Measurements from ENCODE around the gene LTBP4.
"Not testable (repeated sequence)": the region's sequence is repeated elsewhere in the genome, so short reads cannot be mapped to it uniquely, and the experiment has no call there.

The LTBP4 gene

GRCh38 chr19:40576585-40577451 is 24.4 kb upstream of the LTBP4 start, which contains the start of gene SHKBP1:
Gene SHKBP1 (plus strand): TSS chr19:40576873. CDS start chr19:40576900, 27 bp downstream.
- DNase-seq (ENCODE audit: low spot score) (peak; percentile 98), FAIRE-seq (no peak)

DNA sequence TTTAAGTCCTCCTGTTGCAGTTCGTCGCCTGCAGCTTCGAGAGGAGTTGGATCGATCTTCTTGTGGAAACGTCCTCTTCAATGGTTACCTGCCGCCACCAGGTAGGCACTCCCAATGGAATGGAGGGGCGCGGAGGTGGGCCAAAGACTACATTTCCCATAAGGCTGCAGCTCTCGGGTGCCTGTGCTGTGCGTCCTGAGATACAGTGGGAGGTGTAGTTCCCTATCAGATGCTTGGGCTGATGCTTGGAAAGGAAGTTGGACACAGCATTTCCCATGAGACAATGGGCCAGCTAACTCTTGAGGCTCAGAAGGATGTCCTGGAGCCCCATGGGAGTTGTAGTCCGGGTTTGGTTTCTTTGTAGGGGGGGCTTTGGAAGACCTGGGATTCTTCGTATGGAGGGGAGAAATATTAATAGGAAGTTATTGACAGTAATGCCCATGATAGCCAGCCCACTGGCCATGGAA is 22.7 kb upstream of the LTBP4 start:
- no peak for FAIRE-seq
- peak; percentile 52 for DNase-seq (ENCODE audit: low spot score)

DNA sequence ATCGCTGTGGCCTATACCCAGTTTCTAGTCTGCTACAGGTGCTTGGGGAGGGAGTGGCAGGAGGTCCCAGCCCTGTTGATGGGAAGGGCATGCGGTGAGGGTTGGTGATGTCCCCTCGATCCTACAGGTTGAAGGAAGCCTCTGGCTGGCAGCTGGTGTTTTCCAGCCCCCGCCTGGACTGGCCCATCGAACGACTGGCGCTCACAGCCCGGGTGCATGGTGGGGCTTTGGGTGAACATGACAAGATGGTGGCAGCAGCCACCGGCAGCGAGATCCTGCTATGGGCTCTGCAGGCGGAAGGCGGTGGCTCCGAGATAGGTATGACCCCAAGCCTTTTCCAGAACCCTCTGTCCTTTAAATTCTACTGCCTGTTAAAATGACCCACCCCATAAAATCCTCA is 20.6 kb upstream of the LTBP4 start:
- no peak for FAIRE-seq
- no peak for DNase-seq (ENCODE audit: low spot score)

- no peak for FAIRE-seq
- DNase-seq (ENCODE audit: low spot score): no peak
Measured at GRCh38 chr19:40581531-40581930, 19.6 kb upstream of the LTBP4 start.

GRCh38 chr19:40582467-40582866 is 18.7 kb upstream of the LTBP4 start:
- no peak for FAIRE-seq

GRCh38 chr19:40583283-40583682 is 17.9 kb upstream of the LTBP4 start:
- FAIRE-seq (no peak), DNase-seq (ENCODE audit: low spot score) (no peak)

More at GRCh38 chr19:40582467-40582866, 18.7 kb upstream of the LTBP4 start:
- no peak for DNase-seq (ENCODE audit: low spot score)

GRCh38 chr19:40584007-40584406 is 17.2 kb upstream of the LTBP4 start:
- FAIRE-seq (no peak), DNase-seq (ENCODE audit: low spot score) (no peak)

GRCh38 chr19:40585241-40585981 is 15.8 kb upstream of the LTBP4 start:
- FAIRE-seq (no peak), DNase-seq (ENCODE audit: low spot score) (no peak)

DNA sequence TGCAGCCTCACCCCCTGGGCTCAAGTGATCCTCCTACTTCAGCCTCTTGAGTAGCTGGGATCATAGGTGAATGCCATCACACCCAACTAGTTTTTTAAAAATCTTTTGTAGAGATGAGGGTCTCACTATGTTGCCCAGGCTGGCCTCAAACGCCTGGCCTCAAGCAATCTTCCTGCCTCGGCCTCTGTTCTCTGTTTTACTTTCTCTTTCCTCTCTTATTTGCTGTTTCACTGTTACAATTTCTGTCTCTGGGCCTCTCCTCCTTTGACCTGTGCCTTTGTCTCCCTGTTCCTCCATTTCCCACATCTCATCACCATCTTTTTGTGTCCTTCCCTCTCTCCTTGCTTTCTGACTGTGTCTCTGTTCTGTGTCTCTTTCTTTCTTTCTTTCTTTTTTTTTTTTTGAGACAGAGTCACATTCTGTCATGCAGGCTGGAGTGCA is 15.2 kb upstream of the LTBP4 start:
- no peak for DNase-seq (ENCODE audit: low spot score)
- no peak for FAIRE-seq

GRCh38 chr19:40586611-40587010 is 14.6 kb upstream of the LTBP4 start:
- no peak for DNase-seq (ENCODE audit: low spot score)

DNA sequence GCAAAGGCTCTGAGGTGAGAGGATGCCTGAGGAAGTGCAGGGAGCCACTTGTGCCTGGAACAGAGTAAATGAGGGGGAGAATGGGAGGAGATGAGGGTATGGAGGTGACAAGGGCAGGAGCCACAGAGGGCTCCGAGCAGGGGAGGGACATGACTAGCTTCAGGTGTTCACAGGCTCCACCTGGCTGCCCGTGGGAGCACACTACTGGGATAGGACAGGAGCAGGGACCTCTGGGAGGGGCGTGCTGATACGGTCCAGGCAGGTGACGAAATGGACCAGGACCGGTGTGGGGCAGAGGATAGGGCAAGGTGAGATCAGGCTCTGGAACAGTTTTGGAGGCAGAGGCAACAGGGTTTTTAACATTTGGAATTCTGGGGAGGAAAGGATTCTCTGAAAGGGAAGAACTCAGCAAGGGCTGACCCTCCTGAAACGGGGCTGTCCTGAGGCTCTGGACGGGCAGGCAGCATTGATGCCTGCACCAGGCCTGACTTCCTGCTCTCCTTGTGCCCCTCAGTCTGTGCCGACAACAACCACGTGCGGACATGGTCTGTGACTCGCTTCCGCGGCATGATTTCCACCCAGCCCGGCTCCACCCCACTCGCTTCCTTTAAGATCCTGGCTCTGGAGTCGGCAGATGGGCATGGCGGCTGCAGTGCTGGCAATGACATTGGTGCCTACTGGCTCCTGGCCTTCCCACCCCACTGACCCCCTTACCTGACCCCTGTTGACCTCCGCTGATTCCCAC is 12.9 kb upstream of the LTBP4 start:
- DNase-seq (ENCODE audit: low spot score) (peak; percentile 58), FAIRE-seq (no peak)

More at GRCh38 chr19:40586611-40587010, 14.6 kb upstream of the LTBP4 start:
- FAIRE-seq: no peak

DNA sequence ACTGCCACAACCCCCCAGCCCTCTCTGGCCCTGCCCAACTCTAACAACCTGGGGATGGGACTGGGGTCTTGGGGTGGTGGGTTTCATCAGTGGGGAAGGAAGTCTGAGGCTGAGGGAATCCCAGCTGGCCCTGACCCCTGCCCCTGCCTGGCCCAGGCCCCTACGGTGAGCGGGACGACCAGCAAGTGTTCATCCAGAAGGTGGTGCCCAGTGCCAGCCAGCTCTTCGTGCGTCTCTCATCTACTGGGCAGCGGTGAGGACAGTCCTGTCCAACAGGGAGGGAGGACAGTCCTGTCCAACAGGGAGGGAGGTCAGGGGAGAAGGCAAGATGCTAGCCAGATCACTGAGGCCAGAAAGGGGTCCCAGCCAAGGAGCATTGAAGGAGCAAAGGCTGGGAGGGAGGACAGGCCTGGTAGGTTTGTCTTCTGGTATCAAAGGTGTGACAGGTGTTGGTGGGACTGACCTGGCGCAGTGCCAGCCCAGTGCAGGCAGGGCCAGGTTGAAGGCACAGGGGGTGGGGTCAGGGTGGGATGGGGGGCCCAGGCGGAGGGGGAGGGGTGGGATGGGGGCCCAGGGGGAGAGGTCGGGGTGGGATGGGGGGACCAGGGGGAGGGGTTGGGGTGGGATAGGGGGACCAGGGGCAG is 12.1 kb upstream of the LTBP4 start:
- FAIRE-seq (no peak), DNase-seq (ENCODE audit: low spot score) (no peak)

- FAIRE-seq: no peak
- no peak for DNase-seq (ENCODE audit: low spot score)
Measured at GRCh38 chr19:40589591-40590429, 11.4 kb upstream of the LTBP4 start.

DNA sequence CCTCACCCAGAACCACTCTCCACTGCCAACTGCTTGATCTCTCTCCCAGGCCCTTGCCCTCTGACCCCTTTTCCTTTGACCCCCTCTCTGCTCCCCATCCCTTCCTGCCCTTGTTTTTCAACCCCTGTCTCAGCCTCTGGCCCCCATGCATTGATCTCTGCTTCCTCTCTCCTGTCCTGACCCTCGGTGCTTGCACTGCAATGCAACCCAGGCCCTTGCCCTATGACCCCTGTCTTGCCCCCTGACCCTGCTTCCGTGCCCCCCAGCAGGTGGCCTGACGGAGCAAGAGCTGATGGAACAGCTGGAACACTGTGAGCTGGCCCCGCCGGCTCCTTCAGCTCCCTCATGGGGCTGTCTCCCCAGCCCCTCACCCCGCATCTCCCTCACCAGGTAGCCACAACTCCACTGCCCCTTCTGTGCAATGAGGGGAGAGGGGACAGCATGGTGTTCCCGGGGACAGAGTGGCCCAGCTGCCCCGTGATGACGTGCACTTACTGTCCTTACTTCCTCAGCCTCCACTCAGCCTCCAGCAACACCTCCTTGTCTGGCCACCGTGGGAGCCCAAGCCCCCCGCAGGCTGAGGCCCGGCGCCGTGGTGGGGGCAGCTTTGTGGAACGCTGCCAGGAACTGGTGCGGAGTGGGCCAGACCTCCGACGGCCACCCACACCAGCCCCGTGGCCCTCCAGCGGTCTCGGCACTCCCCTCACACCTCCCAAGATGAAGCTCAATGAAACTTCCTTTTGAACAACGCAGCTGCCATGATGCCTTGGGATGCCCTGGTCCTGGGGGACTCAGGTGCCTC is 10.5 kb upstream of the LTBP4 start:
- no peak for FAIRE-seq

DNA sequence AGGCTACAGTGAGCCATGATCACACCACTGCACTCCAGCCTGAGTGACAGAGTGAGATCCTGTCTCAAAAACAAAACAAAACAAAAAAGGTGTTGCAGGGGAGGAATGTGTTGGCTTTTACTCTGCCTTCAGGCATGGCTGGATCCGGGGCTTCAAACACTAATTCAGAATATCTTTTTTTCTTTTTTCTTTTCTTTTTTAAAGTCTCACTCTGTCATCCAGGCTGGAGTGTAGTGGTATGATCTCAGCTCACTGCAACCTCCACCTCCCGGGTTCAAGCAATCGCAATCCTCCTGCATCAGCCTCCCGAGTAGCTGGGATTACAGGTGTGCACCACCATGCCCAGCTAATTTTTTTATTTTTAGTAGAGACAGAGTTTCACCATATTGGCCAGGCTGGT is 9.4 kb upstream of the LTBP4 start:
- not testable (repeated sequence) for FAIRE-seq; DNase-seq (ENCODE audit: low spot score)

More for the DNA sequence above, 10.5 kb upstream of the LTBP4 start:
- no peak for DNase-seq (ENCODE audit: low spot score)

GRCh38 chr19:40592170-40592569 is 9.0 kb upstream of the LTBP4 start:
- DNase-seq (ENCODE audit: low spot score): peak; percentile 38
- no peak for FAIRE-seq

DNA sequence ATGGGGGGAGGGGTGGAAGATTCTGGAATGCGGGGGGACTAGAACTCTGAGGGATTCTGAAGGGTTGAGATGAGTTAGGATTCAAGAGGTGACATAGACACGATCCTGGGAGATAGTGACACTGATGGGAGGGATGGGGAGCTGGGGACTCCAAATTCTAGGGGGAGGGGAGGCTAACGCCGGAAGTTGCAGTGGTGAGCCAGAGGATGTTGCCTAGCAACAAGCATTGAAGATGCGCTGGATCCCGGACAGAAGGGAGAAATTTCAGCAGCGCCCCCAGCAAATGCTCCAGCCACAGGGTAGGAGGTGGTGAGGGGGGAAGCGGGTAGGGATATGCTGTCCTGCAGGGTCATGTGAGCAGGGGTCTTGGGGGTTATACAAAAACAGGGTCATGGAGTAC is 6.9 kb upstream of the LTBP4 start:
- DNase-seq (ENCODE audit: low spot score): no peak
- FAIRE-seq: no peak

GRCh38 chr19:40594657-40595091 is 6.5 kb upstream of the LTBP4 start:
- DNase-seq (ENCODE audit: low spot score) (peak; percentile 51), FAIRE-seq (no peak)

Data from urothelium cell line (cell line).